ENCODE data around the gene BHLHE41.
A peak's percentile ranks its signal among the peaks of the same experiment; 100 is the strongest.

Gene BHLHE41

DNA sequence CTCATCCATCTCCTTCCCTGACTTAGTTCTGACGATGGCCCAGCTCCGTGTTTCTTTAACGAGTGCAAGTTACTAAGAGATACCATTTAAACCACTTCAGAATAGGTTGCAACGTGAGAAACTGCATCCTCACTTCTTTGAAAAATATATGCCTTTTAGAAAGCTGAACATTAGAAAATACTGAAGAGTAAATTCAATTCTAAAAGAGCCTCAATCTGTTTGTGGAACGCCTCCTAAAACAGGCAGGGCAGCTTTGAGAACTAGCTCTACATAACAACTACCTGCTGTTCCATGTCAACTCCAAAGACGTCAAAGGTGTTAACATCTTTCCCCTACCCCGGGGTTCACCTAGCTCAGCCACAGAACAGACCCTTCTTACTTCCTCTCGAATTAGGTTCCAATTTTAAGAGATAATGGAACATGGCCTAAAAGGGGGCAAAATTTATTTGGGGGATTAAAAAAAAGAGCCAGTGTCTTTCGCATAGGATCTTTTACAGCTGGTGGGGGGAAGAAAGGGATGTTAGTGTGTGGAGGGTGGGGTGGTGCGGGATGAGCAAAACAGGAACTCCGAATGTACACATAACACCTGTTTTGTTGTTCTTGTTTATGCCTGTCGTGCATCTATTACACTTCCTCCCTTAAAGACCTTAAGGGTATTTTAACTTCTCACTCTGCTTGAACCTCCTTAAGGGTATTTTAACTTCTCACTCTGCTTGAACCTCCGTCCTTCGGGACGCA is 3.3 kb downstream of the BHLHE41 start:
- no peak for DNase-seq (ENCODE audit: low spot score)
- peak overlapping the region; percentile 96 to 98 for H3K27ac ChIP-seq
- TF ChIP-seq CTCF (IDR thresholded peaks at IDR 0.05): no peak
- H3K4me3 ChIP-seq: peak overlapping the region; percentile 83

- Histone ChIP-seq H3K27ac (peak overlapping the region; percentile 96 to 98), H3K4me3 (peak overlapping the region; percentile 83)
- no peak for DNase-seq (ENCODE audit: low spot score)
- no peak for TF ChIP-seq CTCF (IDR thresholded peaks at IDR 0.05)
Measured at GRCh38 chr12:26120561-26121274, 4.1 kb downstream of the BHLHE41 start.

GRCh38 chr12:26119391-26119989 is 5.3 kb downstream of the BHLHE41 start:
- H3K27ac ChIP-seq: peak overlapping the region; percentile 43 to 61
- peak; percentile 19 for TF ChIP-seq CTCF (IDR thresholded peaks at IDR 0.05)
- DNase-seq (ENCODE audit: low spot score): no peak
- no peak overlapping the region for H3K4me3 ChIP-seq

DNA sequence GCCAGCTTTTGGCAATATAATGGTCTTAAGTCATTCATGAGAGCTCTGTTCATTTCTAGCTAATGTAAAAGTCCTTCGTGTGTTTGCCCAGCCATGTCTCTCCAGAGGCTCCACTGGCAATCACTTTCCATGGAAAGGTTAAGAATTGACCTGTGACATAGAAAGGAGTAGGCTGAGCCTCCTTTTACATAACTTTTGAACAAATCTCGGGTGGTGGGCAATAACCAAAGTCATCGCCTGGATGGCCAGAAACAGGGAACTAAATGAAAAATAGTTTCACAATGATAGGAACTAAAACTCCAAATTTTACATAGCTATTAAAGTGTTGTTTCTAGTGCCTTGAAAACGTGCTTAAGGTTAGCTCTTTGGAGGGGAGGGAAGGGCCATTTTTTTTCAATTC is 6.5 kb downstream of the BHLHE41 start:
- Histone ChIP-seq H3K27ac (peak overlapping the region in 1 of 2 donors; percentile 8), H3K4me3 (no peak overlapping the region)
- no peak for DNase-seq (ENCODE audit: low spot score)
- TF ChIP-seq CTCF (IDR thresholded peaks at IDR 0.05): no peak

- peak overlapping the region in 1 of 2 donors; percentile 48 for H3K27ac ChIP-seq
- no peak overlapping the region for H3K4me3 ChIP-seq
- TF ChIP-seq CTCF (IDR thresholded peaks at IDR 0.05): no peak
- DNase-seq (ENCODE audit: low spot score): no peak
Measured at GRCh38 chr12:26116829-26117715, 7.8 kb downstream of the BHLHE41 start.

DNA sequence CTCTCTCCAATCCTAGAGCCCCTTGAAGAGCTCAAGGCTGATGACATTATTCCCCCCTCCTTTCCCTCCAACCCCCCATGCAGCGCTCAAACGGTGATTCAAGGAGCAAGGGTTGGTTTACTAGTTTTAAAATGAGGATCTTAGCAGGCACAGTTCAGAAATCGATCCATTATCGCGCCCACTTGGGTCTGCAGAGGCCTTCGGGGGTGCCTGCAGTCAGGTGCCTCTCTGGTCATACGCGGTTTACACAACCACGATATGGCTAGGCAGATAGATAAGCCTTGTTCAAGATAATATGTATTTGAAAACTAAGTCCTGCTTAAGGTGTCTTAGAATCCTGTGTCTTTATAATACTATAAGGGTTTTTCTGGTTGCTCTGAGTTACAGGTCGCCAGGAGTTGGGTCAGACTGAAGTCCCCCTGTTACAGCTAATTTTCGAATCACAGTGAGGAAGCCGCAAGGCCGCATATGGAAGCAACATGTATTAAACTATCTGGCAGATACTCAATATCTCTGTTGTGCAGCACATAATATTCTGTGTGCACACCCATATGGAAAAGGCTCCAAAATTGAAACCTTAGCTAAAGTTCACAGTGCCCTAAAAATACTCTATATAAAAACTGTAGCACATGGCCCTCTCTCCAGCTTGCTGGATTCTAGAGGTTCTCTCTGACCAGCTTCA is 10.0 kb downstream of the BHLHE41 start:
- no peak for DNase-seq (ENCODE audit: low spot score)
- peak overlapping the region; percentile 91 to 97 for H3K27ac ChIP-seq
- H3K4me3 ChIP-seq: peak overlapping the region; percentile 79
- no peak for TF ChIP-seq CTCF (IDR thresholded peaks at IDR 0.05)
